H9 (cell line): ENCODE data around the gene CAB39. TPM values are rescaled to one million over a fixed set of nuclear protein-coding genes. Genes with fewer than 3 reads are reported as not detected.

Experiments
- DNase-seq: peaks from one replicate; pipeline ENCODE4 v3.0.0-alpha.2; 2017
- H2AFZ ChIP-seq: one replicate; pipeline ENCODE4 v1.6.1; 2013; ENCODE audit warnings: mild to moderate bottlenecking, low read length, control low read depth, moderate library complexity
- H2AK5ac ChIP-seq: 2 replicates; pipeline ENCODE4 v1.6.1; 2013; ENCODE audit warnings: low read length, control low read depth, mixed read lengths; ENCODE audit not compliant: insufficient read length
- H2BK120ac ChIP-seq: one replicate; pipeline ENCODE4 v1.6.1; 2013; ENCODE audit warnings: low read depth, mild to moderate bottlenecking, low read length, control low read depth, inconsistent platforms; ENCODE audit not compliant: poor library complexity, severe bottlenecking
- H2BK12ac ChIP-seq: 2 replicates; pipeline ENCODE4 v1.6.1; 2013; ENCODE audit warnings: low read length, control low read depth, mixed read lengths, low read depth; ENCODE audit not compliant: insufficient read length
- H2BK15ac ChIP-seq: 2 replicates; pipeline ENCODE4 v1.6.1; 2013; ENCODE audit warnings: low read depth, low read length, control low read depth
- H2BK20ac ChIP-seq: one replicate; pipeline ENCODE4 v1.6.1; 2013; ENCODE audit warnings: low read depth, mild to moderate bottlenecking, low read length, control low read depth, inconsistent platforms; ENCODE audit not compliant: poor library complexity, severe bottlenecking
- H2BK5ac ChIP-seq: 2 replicates; pipeline ENCODE4 v1.6.1; 2013; ENCODE audit warnings: low read length, control low read depth, mixed read lengths; ENCODE audit not compliant: insufficient read length
- H3K14ac ChIP-seq: 2 replicates; pipeline ENCODE4 v1.6.1; 2013; ENCODE audit warnings: low read length, control low read depth; ENCODE audit not compliant: insufficient read depth
- H3K18ac ChIP-seq: 2 replicates; pipeline ENCODE4 v1.6.1; 2013; ENCODE audit warnings: low read depth, mild to moderate bottlenecking, mixed read lengths, low read length, control low read depth; ENCODE audit not compliant: insufficient read length
- H3K23ac ChIP-seq: 2 replicates; pipeline ENCODE4 v1.6.1; 2013; ENCODE audit warnings: low read length, control low read depth, mixed read lengths, low read depth; ENCODE audit not compliant: insufficient read length
- H3K23me2 ChIP-seq: 2 replicates; pipeline ENCODE4 v1.6.1; 2013; ENCODE audit warnings: low read depth, mild to moderate bottlenecking, mixed read lengths, low read length, control low read depth; ENCODE audit not compliant: insufficient read length, poor library complexity, severe bottlenecking
- H3K27ac ChIP-seq: 2 replicates; pipeline ENCODE4 v1.5.1; 2013; ENCODE audit warnings: low read length, control low read depth, mixed read lengths, low read depth; ENCODE audit not compliant: insufficient read length
- H3K27me3 ChIP-seq: 2 replicates; pipeline ENCODE4 v1.6.1; 2013; ENCODE audit warnings: low read length, control low read depth, inconsistent platforms; ENCODE audit not compliant: insufficient read depth
- H3K4ac ChIP-seq: 2 replicates; pipeline ENCODE4 v1.6.1; 2013; ENCODE audit warnings: low read depth, mild to moderate bottlenecking, control low read depth, inconsistent platforms, low read length, moderate library complexity
- H3K4me1 ChIP-seq: 2 replicates; pipeline ENCODE4 v1.6.1; 2013; ENCODE audit warnings: low read length, control low read depth, inconsistent platforms; ENCODE audit not compliant: insufficient read depth
- H3K4me2 ChIP-seq: 2 replicates; pipeline ENCODE4 v1.6.1; 2013; ENCODE audit warnings: low read length, control low read depth, mixed read lengths; ENCODE audit not compliant: insufficient read length, insufficient read depth
- H3K56ac ChIP-seq: 2 replicates; pipeline ENCODE4 v1.6.1; 2013; ENCODE audit warnings: low read depth, mild to moderate bottlenecking, mixed read lengths, low read length, control low read depth; ENCODE audit not compliant: insufficient read length
- H3K79me1 ChIP-seq: 2 replicates; pipeline ENCODE4 v1.6.1; 2013; ENCODE audit warnings: low read depth, mild to moderate bottlenecking, moderate library complexity, low read length, control low read depth, inconsistent platforms; ENCODE audit not compliant: insufficient read depth, poor library complexity, severe bottlenecking
- H3K79me2 ChIP-seq: 2 replicates; pipeline ENCODE4 v1.6.1; 2013; ENCODE audit warnings: low read length, control low read depth, inconsistent platforms; ENCODE audit not compliant: insufficient read depth
- H3K9ac ChIP-seq: 2 replicates; pipeline ENCODE4 v1.6.1; 2013; ENCODE audit warnings: low read length, control low read depth, mixed read lengths; ENCODE audit not compliant: insufficient read length; ENCODE audit errors: extremely low read depth
- H3K9me3 ChIP-seq: one replicate; pipeline ENCODE4 v1.6.1; 2013; ENCODE audit warnings: low read depth, low read length, inconsistent platforms; ENCODE audit not compliant: control insufficient read depth
- H3T11ph ChIP-seq: one replicate; pipeline ENCODE4 v1.6.1; 2013; ENCODE audit warnings: mild to moderate bottlenecking, low read length, control low read depth, inconsistent platforms
- H4K20me1 ChIP-seq: one replicate; pipeline ENCODE4 v1.6.1; 2013; ENCODE audit not compliant: control insufficient read depth, insufficient read length, insufficient read depth
- H4K5ac ChIP-seq: 2 replicates; pipeline ENCODE4 v1.6.1; 2013; ENCODE audit warnings: low read depth, mild to moderate bottlenecking, mixed read lengths, low read length, control low read depth; ENCODE audit not compliant: insufficient read length
- H4K8ac ChIP-seq: replicated peaks from 2 replicates; pipeline ENCODE4 v1.6.1; 2013; ENCODE audit warnings: low read length, control low read depth, mixed read lengths, low read depth; ENCODE audit not compliant: insufficient read length
- H4K91ac ChIP-seq: 2 replicates; pipeline ENCODE4 v1.6.1; 2013; ENCODE audit warnings: low read depth, mild to moderate bottlenecking, moderate library complexity, mixed read lengths, low read length, control low read depth; ENCODE audit not compliant: insufficient read length
- H3K27ac Mint-ChIP-seq, 3 experiments: 2 replicates in 2 of 3; 3 replicates in 1 of 3; pipeline ENCODE4 v1.8.0; 2020 to 2021; ENCODE audit warnings: mixed read lengths in 3 of 3, mild to moderate bottlenecking in 1 of 3, moderate library complexity in 1 of 3
- H3K27me3 Mint-ChIP-seq: 2 replicates; pipeline ENCODE4 v1.8.0; 2021; ENCODE audit warnings: low read depth, mild to moderate bottlenecking, moderate library complexity, mixed read lengths
- H3K36me3 Mint-ChIP-seq, 3 experiments: 2 replicates in 2 of 3; 3 replicates in 1 of 3; pipeline ENCODE4 v1.8.0; 2020 to 2021; ENCODE audit warnings: low read depth in 3 of 3, mixed read lengths in 3 of 3; ENCODE audit not compliant: insufficient read depth in 1 of 3
- H3K4me1 Mint-ChIP-seq, 2 experiments: 2 replicates each; pipeline ENCODE4 v1.8.0; 2020; ENCODE audit warnings: mixed read lengths in 2 of 2
- H3K4me3 Mint-ChIP-seq, 2 experiments: 2 replicates in 1 of 2; 3 replicates in 1 of 2; pipeline ENCODE4 v1.8.0; 2020 to 2021; ENCODE audit warnings: mild to moderate bottlenecking in 2 of 2, mixed read lengths in 2 of 2, moderate library complexity in 1 of 2
- H3K9me3 Mint-ChIP-seq, 2 experiments: 2 replicates in 1 of 2; 3 replicates in 1 of 2; pipeline ENCODE4 v1.8.0; 2020; ENCODE audit warnings: mild to moderate bottlenecking in 2 of 2, mixed read lengths in 2 of 2, moderate library complexity in 1 of 2
- WGBS: extraction: QIAGEN DNeasy Blood & Tissue Kit; methylation state at CpG from one replicate; pipeline ENCODE4 v1.1.7; 2013; ENCODE audit warnings: missing lambda C conversion rate, low lambda C conversion rate, mixed read lengths; ENCODE audit not compliant: insufficient read length; ENCODE audit errors: extremely low coverage; 5-methylcytosine and 5-hydroxymethylcytosine counted together
- total RNA-seq: library from RNA; stranded (reverse); gene quantifications from 2 replicates; pipeline ENCODE4 v1.2.1, GENCODE V29; 2021
- TF ChIP-seq, protein P1 (sequence below): fragments of 200-600 bp; sonication (generic); conservative IDR thresholded peaks from 3 replicates; pipeline ENCODE4 v1.8.0; 2021; ENCODE audit warnings: antibody characterized with exemption, mild to moderate bottlenecking

CAB39 gene
- total RNA-seq, 1 experiment from 2014 or later: 42.7 TPM

- H2BK15ac ChIP-seq: no peak overlapping the region
- no peak overlapping the region for H3K9ac ChIP-seq
- no peaks in the 10 kb centered on the region for H3K79me2 ChIP-seq
- TF ChIP-seq, protein P1, sequence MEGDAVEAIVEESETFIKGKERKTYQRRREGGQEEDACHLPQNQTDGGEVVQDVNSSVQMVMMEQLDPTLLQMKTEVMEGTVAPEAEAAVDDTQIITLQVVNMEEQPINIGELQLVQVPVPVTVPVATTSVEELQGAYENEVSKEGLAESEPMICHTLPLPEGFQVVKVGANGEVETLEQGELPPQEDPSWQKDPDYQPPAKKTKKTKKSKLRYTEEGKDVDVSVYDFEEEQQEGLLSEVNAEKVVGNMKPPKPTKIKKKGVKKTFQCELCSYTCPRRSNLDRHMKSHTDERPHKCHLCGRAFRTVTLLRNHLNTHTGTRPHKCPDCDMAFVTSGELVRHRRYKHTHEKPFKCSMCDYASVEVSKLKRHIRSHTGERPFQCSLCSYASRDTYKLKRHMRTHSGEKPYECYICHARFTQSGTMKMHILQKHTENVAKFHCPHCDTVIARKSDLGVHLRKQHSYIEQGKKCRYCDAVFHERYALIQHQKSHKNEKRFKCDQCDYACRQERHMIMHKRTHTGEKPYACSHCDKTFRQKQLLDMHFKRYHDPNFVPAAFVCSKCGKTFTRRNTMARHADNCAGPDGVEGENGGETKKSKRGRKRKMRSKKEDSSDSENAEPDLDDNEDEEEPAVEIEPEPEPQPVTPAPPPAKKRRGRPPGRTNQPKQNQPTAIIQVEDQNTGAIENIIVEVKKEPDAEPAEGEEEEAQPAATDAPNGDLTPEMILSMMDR: no peak
- H2BK5ac ChIP-seq: no peak overlapping the region
- H3K9me3 Mint-ChIP-seq: peaks cover 10% of the 10 kb centered on the region in 2 experiments
- H4K5ac ChIP-seq: no peak overlapping the region
- peaks cover 0 to 5% (median 0%) of the 10 kb centered on the region in 3 experiments; a peak in 2 of 7 replicates for H3K36me3 Mint-ChIP-seq
- no peak overlapping the region for H4K8ac ChIP-seq
- H3K4me1 Mint-ChIP-seq: peaks cover 21 to 29% of the 10 kb centered on the region in 2 experiments
- H3K79me1 ChIP-seq: no peaks in the 10 kb centered on the region
- no peak overlapping the region for H3K27ac ChIP-seq
- H3K56ac ChIP-seq: no peak overlapping the region
- no peak overlapping the region for H2AK5ac ChIP-seq
- H3K4ac ChIP-seq: no peak overlapping the region
- no peak overlapping the region for H3K4me2 ChIP-seq
- H2BK20ac ChIP-seq: no peak overlapping the region
- H3K18ac ChIP-seq: no peak overlapping the region
- H3K4me3 Mint-ChIP-seq: no peak overlapping the region
- H3K27me3 Mint-ChIP-seq: peaks cover 33% of the 10 kb centered on the region
- H3K23me2 ChIP-seq: no peaks in the 10 kb centered on the region
- no peak for DNase-seq
- H3K27ac Mint-ChIP-seq: no peak overlapping the region
- H2AFZ ChIP-seq: no peak overlapping the region
- no peak overlapping the region for H2BK120ac ChIP-seq
- H3K9me3 ChIP-seq: no peaks in the 10 kb centered on the region
- H4K91ac ChIP-seq: no peak overlapping the region
- no peaks in the 10 kb centered on the region; the same call in 1 of the 2 replicates for H3K4me1 ChIP-seq
- H4K20me1 ChIP-seq: no peaks in the 10 kb centered on the region
- H3T11ph ChIP-seq: no peak overlapping the region
- H3K27me3 ChIP-seq: no peaks in the 10 kb centered on the region
- no CpG with 5 or more reads among the region's 6 CpGs for WGBS
- no peak overlapping the region for H3K23ac ChIP-seq
- no peak overlapping the region for H3K14ac ChIP-seq
- no peak overlapping the region for H2BK12ac ChIP-seq
Measured at GRCh38 chr2:230846360-230846759, 133.7 kb downstream of the CAB39 start.
